HEK293 (cell line): Measurements from ENCODE around the gene CYREN.

Source experiments
- EGR2 ChIP-seq: fragments of 450-650 bp; formaldehyde crosslinking; IDR thresholded peaks from 2 replicates; pipeline ENCODE4 v1.5.1; 2016; ENCODE audit warnings: low read depth, missing biosample characterization, missing genetic modification characterization
- SCRT2 ChIP-seq: fragments of 450-650 bp; formaldehyde crosslinking; IDR thresholded peaks from 2 replicates; pipeline ENCODE4 v1.5.1; 2016; ENCODE audit warnings: missing biosample characterization, missing genetic modification characterization
- SP2 ChIP-seq: fragments of 450-650 bp; formaldehyde crosslinking; IDR thresholded peaks from 2 replicates; pipeline ENCODE4 v1.5.1; 2016; ENCODE audit warnings: missing biosample characterization, missing genetic modification characterization
- SP3 ChIP-seq: fragments of 450-650 bp; formaldehyde crosslinking; IDR thresholded peaks from 2 replicates; pipeline ENCODE4 v1.5.1; 2016; ENCODE audit warnings: missing biosample characterization, missing genetic modification characterization
- ZBTB17 ChIP-seq: fragments of 450-650 bp; formaldehyde crosslinking; IDR thresholded peaks from 2 replicates; pipeline ENCODE4 v1.5.1; 2016; ENCODE audit warnings: missing biosample characterization, missing genetic modification characterization
- ZBTB48 ChIP-seq: fragments of 450-650 bp; formaldehyde crosslinking; IDR thresholded peaks from 2 replicates; pipeline ENCODE4 v1.5.1; 2016; ENCODE audit warnings: missing biosample characterization, missing genetic modification characterization
- ZEB2 ChIP-seq: fragments of 450-650 bp; formaldehyde crosslinking; IDR thresholded peaks from 2 replicates; pipeline ENCODE4 v1.5.1; 2016; ENCODE audit warnings: missing biosample characterization, missing genetic modification characterization
- ZNF138 ChIP-seq: fragments of 450-650 bp; formaldehyde crosslinking; IDR thresholded peaks from 2 replicates; pipeline ENCODE4 v1.5.1; 2016; ENCODE audit warnings: missing biosample characterization, missing genetic modification characterization, borderline replicate concordance
- ZNF140 ChIP-seq: fragments of 450-650 bp; formaldehyde crosslinking; IDR thresholded peaks from 2 replicates; pipeline ENCODE4 v1.5.1; 2016; ENCODE audit warnings: missing biosample characterization, missing genetic modification characterization
- ZNF174 ChIP-seq: fragments of 450-650 bp; formaldehyde crosslinking; IDR thresholded peaks from 2 replicates; pipeline ENCODE4 v1.5.0; 2017; ENCODE audit warnings: missing biosample characterization, mild to moderate bottlenecking, missing genetic modification characterization
- ZNF221 ChIP-seq: fragments of 450-650 bp; formaldehyde crosslinking; IDR thresholded peaks from 2 replicates; pipeline ENCODE4 v1.5.1; 2017; ENCODE audit warnings: missing biosample characterization, missing genetic modification characterization, borderline replicate concordance
- ZNF24 ChIP-seq: fragments of 450-650 bp; formaldehyde crosslinking; IDR thresholded peaks from 2 replicates; pipeline ENCODE4 v1.5.1; 2016; ENCODE audit warnings: missing biosample characterization, missing genetic modification characterization
- ZNF266 ChIP-seq: fragments of 450-650 bp; formaldehyde crosslinking; IDR thresholded peaks from 2 replicates; pipeline ENCODE4 v1.5.1; 2016; ENCODE audit warnings: missing biosample characterization, missing genetic modification characterization, low read depth
- ZNF292 ChIP-seq: fragments of 450-650 bp; formaldehyde crosslinking; IDR thresholded peaks from 2 replicates; pipeline ENCODE4 v1.5.1; 2016; ENCODE audit warnings: low read depth, missing biosample characterization, missing genetic modification characterization, borderline replicate concordance
- ZNF302 ChIP-seq: fragments of 450-650 bp; formaldehyde crosslinking; IDR thresholded peaks from 2 replicates; pipeline ENCODE4 v1.5.1; 2016; ENCODE audit warnings: missing biosample characterization, missing genetic modification characterization, low read depth
- ZNF394 ChIP-seq: fragments of 450-650 bp; formaldehyde crosslinking; IDR thresholded peaks from 2 replicates; pipeline ENCODE4 v1.5.1; 2016; ENCODE audit warnings: missing biosample characterization, missing genetic modification characterization, mild to moderate bottlenecking, moderate library complexity, borderline replicate concordance
- ZNF426 ChIP-seq: fragments of 450-650 bp; formaldehyde crosslinking; IDR thresholded peaks from 2 replicates; pipeline ENCODE4 v1.5.1; 2017; ENCODE audit warnings: missing biosample characterization, missing genetic modification characterization, mild to moderate bottlenecking, inconsistent platforms, moderate library complexity
- ZNF514 ChIP-seq: fragments of 450-650 bp; formaldehyde crosslinking; IDR thresholded peaks from 2 replicates; pipeline ENCODE4 v1.5.1; 2016; ENCODE audit warnings: missing biosample characterization, missing genetic modification characterization
- ZNF560 ChIP-seq: fragments of 450-650 bp; formaldehyde crosslinking; IDR thresholded peaks from 2 replicates; pipeline ENCODE4 v1.5.1; 2017; ENCODE audit warnings: missing biosample characterization, missing genetic modification characterization, borderline replicate concordance
- ZNF701 ChIP-seq: fragments of 450-650 bp; formaldehyde crosslinking; IDR thresholded peaks from 2 replicates; pipeline ENCODE4 v1.5.1; 2016; ENCODE audit warnings: missing biosample characterization, missing genetic modification characterization
- ZNF768 ChIP-seq: fragments of 450-650 bp; formaldehyde crosslinking; IDR thresholded peaks from 2 replicates; pipeline ENCODE4 v1.5.1; 2018; ENCODE audit warnings: missing biosample characterization, mild to moderate bottlenecking, missing genetic modification characterization
- ZNF830 ChIP-seq: fragments of 450-650 bp; IDR thresholded peaks from 2 replicates; pipeline ENCODE4 v1.5.0; 2018; ENCODE audit warnings: missing biosample characterization, missing genetic modification characterization, low read depth, mild to moderate bottlenecking, moderate library complexity
- ZSCAN30 ChIP-seq: fragments of 450-650 bp; IDR thresholded peaks from 2 replicates; pipeline ENCODE4 v1.5.1; 2018; ENCODE audit warnings: missing biosample characterization, mild to moderate bottlenecking, missing genetic modification characterization, moderate library complexity
- ZXDB ChIP-seq: fragments of 450-650 bp; formaldehyde crosslinking; IDR thresholded peaks from 2 replicates; pipeline ENCODE4 v1.5.1; 2016; ENCODE audit warnings: missing biosample characterization, missing genetic modification characterization
- TF ChIP-seq, protein P1 (sequence below): fragments of 450-650 bp; formaldehyde crosslinking; IDR thresholded peaks from 2 replicates; pipeline ENCODE4 v1.5.1; 2016; ENCODE audit warnings: missing biosample characterization, missing genetic modification characterization
- TF ChIP-seq, protein P2 (sequence below): fragments of 450-650 bp; formaldehyde crosslinking; IDR thresholded peaks from 2 replicates; pipeline ENCODE4 v1.5.1; 2016; ENCODE audit warnings: missing biosample characterization, missing genetic modification characterization
- TF ChIP-seq, protein P3 (sequence below): fragments of 450-650 bp; formaldehyde crosslinking; IDR thresholded peaks from 2 replicates; pipeline ENCODE4 v1.5.1; 2017; ENCODE audit warnings: missing biosample characterization, missing genetic modification characterization
- TF ChIP-seq, protein P4 (sequence below): fragments of 450-650 bp; formaldehyde crosslinking; IDR thresholded peaks from 2 replicates; pipeline ENCODE4 v1.5.1; 2016; ENCODE audit warnings: missing biosample characterization, missing genetic modification characterization, borderline replicate concordance

Gene CYREN

DNA sequence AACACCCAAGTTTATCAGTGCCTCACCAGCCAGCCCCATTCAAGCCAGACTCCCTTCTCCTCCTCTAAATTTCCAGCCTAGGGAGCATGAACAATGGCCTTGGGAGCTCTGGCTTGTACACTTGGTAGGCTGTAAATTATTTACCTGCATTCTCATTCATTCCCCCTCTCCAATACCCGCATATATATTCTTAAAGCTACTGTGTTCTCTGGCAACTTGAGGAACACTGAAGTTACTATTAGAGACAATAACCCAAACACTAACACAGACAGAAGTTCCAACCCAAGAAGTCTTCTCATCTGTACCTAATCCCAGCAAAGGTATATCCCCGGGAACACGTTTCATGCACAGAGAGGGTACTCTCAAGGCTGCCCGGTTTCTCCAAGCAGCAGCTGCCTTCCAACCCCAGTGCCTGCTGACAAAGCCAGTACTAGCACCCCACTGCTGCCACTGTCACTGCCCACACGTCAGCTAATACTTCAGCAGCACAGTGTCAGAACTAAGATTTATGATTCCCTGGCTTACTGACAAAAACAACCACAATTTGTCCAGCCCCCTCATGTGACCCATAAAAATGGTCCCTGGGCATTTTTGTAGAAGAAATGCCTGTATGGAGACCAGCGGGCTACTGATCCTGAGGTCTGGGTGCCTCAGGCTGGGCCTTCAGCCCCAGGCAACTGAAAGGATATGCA, 37.7 kb upstream of the CYREN start (continued):
- no peak for TF ChIP-seq ZNF560 (tag by site-specific recombination)
- no peak for TF ChIP-seq ZNF174 (tag by site-specific recombination)
- peak; percentile 67; the same call in 1 of the 2 replicates for TF ChIP-seq ZSCAN30 (tag by site-specific recombination)
- no peak for TF ChIP-seq ZNF140 (tag by site-specific recombination)
- no peak for TF ChIP-seq ZNF394 (tag by site-specific recombination)
- TF ChIP-seq ZBTB48 (tag by site-specific recombination): peak; percentile 44; the same call in 1 of the 2 replicates
- TF ChIP-seq, protein P1, sequence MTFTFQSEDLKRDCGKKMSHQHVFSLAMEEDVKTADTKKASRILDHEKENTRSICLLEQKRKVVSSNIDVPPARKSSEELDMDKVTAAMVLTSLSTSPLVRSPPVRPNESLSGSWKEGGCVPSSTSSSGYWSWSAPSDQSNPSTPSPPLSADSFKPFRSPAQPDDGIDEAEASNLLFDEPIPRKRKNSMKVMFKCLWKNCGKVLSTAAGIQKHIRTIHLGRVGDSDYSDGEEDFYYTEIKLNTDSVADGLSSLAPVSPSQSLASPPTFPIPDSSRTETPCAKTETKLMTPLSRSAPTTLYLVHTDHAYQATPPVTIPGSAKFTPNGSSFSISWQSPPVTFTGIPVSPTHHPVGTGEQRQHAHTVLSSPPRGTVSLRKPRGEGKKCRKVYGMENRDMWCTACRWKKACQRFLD (tag by site-specific recombination): no peak
- no peak for TF ChIP-seq ZXDB (tag by site-specific recombination)
- TF ChIP-seq, protein P2, sequence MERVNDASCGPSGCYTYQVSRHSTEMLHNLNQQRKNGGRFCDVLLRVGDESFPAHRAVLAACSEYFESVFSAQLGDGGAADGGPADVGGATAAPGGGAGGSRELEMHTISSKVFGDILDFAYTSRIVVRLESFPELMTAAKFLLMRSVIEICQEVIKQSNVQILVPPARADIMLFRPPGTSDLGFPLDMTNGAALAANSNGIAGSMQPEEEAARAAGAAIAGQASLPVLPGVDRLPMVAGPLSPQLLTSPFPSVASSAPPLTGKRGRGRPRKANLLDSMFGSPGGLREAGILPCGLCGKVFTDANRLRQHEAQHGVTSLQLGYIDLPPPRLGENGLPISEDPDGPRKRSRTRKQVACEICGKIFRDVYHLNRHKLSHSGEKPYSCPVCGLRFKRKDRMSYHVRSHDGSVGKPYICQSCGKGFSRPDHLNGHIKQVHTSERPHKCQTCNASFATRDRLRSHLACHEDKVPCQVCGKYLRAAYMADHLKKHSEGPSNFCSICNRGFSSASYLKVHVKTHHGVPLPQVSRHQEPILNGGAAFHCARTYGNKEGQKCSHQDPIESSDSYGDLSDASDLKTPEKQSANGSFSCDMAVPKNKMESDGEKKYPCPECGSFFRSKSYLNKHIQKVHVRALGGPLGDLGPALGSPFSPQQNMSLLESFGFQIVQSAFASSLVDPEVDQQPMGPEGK (tag by site-specific recombination): 0 out of 2 replicates have a peak, but pooled peaks have one; percentile 39
- TF ChIP-seq ZNF221 (tag by site-specific recombination): no peak
- no peak for TF ChIP-seq ZNF266 (tag by site-specific recombination)
- TF ChIP-seq ZEB2 (tag by site-specific recombination): peak; percentile 67; the same call in 1 of the 2 replicates
- TF ChIP-seq ZNF701 (tag by site-specific recombination): no peak
- TF ChIP-seq SP3 (tag by site-specific recombination): no peak
- TF ChIP-seq EGR2 (tag by site-specific recombination): 0 out of 2 replicates have a peak, but pooled peaks have one; percentile 39
- no peak for TF ChIP-seq ZNF292 (tag by site-specific recombination)
- no peak for TF ChIP-seq ZNF426
- no peak for TF ChIP-seq ZNF138 (tag by site-specific recombination)
- peak; percentile 32; the same call in 1 of the 2 replicates for TF ChIP-seq ZBTB17 (tag by site-specific recombination)
- no peak for TF ChIP-seq ZNF514
- TF ChIP-seq ZNF768 (tag by site-specific recombination): no peak
- no peak for TF ChIP-seq ZNF302
- 0 out of 2 replicates have a peak, but pooled peaks have one; percentile 41 for TF ChIP-seq ZNF24 (tag by site-specific recombination)
- peak; percentile 12; the same call in 1 of the 2 replicates for TF ChIP-seq SP2 (tag by site-specific recombination)
- TF ChIP-seq, protein P3, sequence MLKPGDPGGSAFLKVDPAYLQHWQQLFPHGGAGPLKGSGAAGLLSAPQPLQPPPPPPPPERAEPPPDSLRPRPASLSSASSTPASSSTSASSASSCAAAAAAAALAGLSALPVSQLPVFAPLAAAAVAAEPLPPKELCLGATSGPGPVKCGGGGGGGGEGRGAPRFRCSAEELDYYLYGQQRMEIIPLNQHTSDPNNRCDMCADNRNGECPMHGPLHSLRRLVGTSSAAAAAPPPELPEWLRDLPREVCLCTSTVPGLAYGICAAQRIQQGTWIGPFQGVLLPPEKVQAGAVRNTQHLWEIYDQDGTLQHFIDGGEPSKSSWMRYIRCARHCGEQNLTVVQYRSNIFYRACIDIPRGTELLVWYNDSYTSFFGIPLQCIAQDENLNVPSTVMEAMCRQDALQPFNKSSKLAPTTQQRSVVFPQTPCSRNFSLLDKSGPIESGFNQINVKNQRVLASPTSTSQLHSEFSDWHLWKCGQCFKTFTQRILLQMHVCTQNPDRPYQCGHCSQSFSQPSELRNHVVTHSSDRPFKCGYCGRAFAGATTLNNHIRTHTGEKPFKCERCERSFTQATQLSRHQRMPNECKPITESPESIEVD (tag by site-specific recombination): no peak
- TF ChIP-seq, protein P4, sequence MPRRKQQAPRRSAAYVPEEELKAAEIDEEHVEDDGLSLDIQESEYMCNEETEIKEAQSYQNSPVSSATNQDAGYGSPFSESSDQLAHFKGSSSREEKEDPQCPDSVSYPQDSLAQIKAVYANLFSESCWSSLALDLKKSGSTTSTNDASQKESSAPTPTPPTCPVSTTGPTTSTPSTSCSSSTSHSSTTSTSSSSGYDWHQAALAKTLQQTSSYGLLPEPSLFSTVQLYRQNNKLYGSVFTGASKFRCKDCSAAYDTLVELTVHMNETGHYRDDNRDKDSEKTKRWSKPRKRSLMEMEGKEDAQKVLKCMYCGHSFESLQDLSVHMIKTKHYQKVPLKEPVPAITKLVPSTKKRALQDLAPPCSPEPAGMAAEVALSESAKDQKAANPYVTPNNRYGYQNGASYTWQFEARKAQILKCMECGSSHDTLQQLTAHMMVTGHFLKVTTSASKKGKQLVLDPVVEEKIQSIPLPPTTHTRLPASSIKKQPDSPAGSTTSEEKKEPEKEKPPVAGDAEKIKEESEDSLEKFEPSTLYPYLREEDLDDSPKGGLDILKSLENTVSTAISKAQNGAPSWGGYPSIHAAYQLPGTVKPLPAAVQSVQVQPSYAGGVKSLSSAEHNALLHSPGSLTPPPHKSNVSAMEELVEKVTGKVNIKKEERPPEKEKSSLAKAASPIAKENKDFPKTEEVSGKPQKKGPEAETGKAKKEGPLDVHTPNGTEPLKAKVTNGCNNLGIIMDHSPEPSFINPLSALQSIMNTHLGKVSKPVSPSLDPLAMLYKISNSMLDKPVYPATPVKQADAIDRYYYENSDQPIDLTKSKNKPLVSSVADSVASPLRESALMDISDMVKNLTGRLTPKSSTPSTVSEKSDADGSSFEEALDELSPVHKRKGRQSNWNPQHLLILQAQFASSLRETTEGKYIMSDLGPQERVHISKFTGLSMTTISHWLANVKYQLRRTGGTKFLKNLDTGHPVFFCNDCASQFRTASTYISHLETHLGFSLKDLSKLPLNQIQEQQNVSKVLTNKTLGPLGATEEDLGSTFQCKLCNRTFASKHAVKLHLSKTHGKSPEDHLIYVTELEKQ (tag by site-specific recombination): peak; percentile 53; the same call in 1 of the 2 replicates
- no peak for TF ChIP-seq SCRT2 (tag by site-specific recombination)
- no peak for TF ChIP-seq ZNF830
